ENCODE measurements around the gene RPTOR.

The RPTOR gene

GRCh38 chr17:80745183-80745582 lies 200.5 kb downstream of the RPTOR start:
- TF ChIP-seq CTCF (IDR thresholded peaks at IDR 0.05; ENCODE audit: low read depth, low read length, missing control alignments) = no peak
- no peak for DNase-seq (ENCODE audit: low read depth)
- H3K4me3 ChIP-seq (ENCODE audit: low read depth, low read length) = no peak overlapping the region

GRCh38 chr17:80746262-80746935 lies 201.8 kb downstream of the RPTOR start:
- DNase-seq (ENCODE audit: low read depth) = no peak
- TF ChIP-seq CTCF (IDR thresholded peaks at IDR 0.05; ENCODE audit: low read depth, low read length, missing control alignments) = no peak
- H3K4me3 ChIP-seq (ENCODE audit: low read depth, low read length) = no peak overlapping the region

- H3K4me3 ChIP-seq (ENCODE audit: low read depth, low read length) = no peak overlapping the region
- DNase-seq (ENCODE audit: low read depth) = no peak
- no peak for TF ChIP-seq CTCF (IDR thresholded peaks at IDR 0.05; ENCODE audit: low read depth, low read length, missing control alignments)
Measured at GRCh38 chr17:80747469-80747868, 202.8 kb downstream of the RPTOR start.

- TF ChIP-seq CTCF (IDR thresholded peaks at IDR 0.05; ENCODE audit: low read depth, low read length, missing control alignments) = no peak
- DNase-seq (ENCODE audit: low read depth) = no peak
- no peak overlapping the region for H3K4me3 ChIP-seq (ENCODE audit: low read depth, low read length)
Measured at GRCh38 chr17:80749611-80750010, 205.0 kb downstream of the RPTOR start.

GRCh38 chr17:80750263-80750662 lies 205.6 kb downstream of the RPTOR start:
- TF ChIP-seq CTCF (IDR thresholded peaks at IDR 0.05; ENCODE audit: low read depth, low read length, missing control alignments) = no peak

GRCh38 chr17:80751070-80751945 lies 206.7 kb downstream of the RPTOR start:
- DNase-seq (ENCODE audit: low read depth) = no peak
- H3K4me3 ChIP-seq (ENCODE audit: low read depth, low read length) = no peak overlapping the region
- no peak for TF ChIP-seq CTCF (IDR thresholded peaks at IDR 0.05; ENCODE audit: low read depth, low read length, missing control alignments)

More at GRCh38 chr17:80750263-80750662, 205.6 kb downstream of the RPTOR start:
- DNase-seq (ENCODE audit: low read depth) = no peak
- no peak overlapping the region for H3K4me3 ChIP-seq (ENCODE audit: low read depth, low read length)

Data from GM12864 (cell line).